ENCODE data around the gene TMEM14C.

TMEM14C gene

GRCh38 chr6:10769419-10769818 is 46.5 kb downstream of the TMEM14C start:
- H3K4me3 ChIP-seq (ENCODE audit: low read depth, low read length): no peak overlapping the region
- DNase-seq (ENCODE audit: low read depth): no peak
- no peak for TF ChIP-seq CTCF (IDR thresholded peaks at IDR 0.05; ENCODE audit: insufficient read depth, low read depth, low read length, missing control alignments)

- TF ChIP-seq CTCF (IDR thresholded peaks at IDR 0.05; ENCODE audit: insufficient read depth, low read depth, low read length, missing control alignments): no peak
- DNase-seq (ENCODE audit: low read depth): no peak
- no peak overlapping the region for H3K4me3 ChIP-seq (ENCODE audit: low read depth, low read length)
Observed at GRCh38 chr6:10771371-10771894, 48.6 kb downstream of the TMEM14C start.

- no peak for DNase-seq (ENCODE audit: low read depth)
- no peak overlapping the region for H3K4me3 ChIP-seq (ENCODE audit: low read depth, low read length)
Observed at GRCh38 chr6:10778230-10778629, 55.4 kb downstream of the TMEM14C start.

GRCh38 chr6:10779076-10779475 is 56.2 kb downstream of the TMEM14C start:
- DNase-seq (ENCODE audit: low read depth): no peak
- H3K4me3 ChIP-seq (ENCODE audit: low read depth, low read length): no peak overlapping the region
- no peak for TF ChIP-seq CTCF (IDR thresholded peaks at IDR 0.05; ENCODE audit: insufficient read depth, low read depth, low read length, missing control alignments)

More at GRCh38 chr6:10778230-10778629, 55.4 kb downstream of the TMEM14C start:
- TF ChIP-seq CTCF (IDR thresholded peaks at IDR 0.05; ENCODE audit: insufficient read depth, low read depth, low read length, missing control alignments): no peak

All from GM12865 (cell line).